GM19372 (cell line): ENCODE measurements around the gene RPLP2.

Experiments
- ATAC-seq: cut with Tn5 transposase; IDR thresholded peaks from one replicate; pipeline ENCODE4 v1.9.1; 2021; ENCODE audit warnings: mild to moderate bottlenecking, low read depth, moderate library complexity; ENCODE audit not compliant: unreplicated experiment

The RPLP2 gene

GRCh38 chr11:833114-833791 lies 23.5 kb downstream of the RPLP2 start:
- ATAC-seq, result peak; percentile 8

GRCh38 chr11:833849-834311 lies 24.1 kb downstream of the RPLP2 start:
- no peak for ATAC-seq

- no peak for ATAC-seq
Observed at GRCh38 chr11:834371-835316, 24.9 kb downstream of the RPLP2 start.

- no peak for ATAC-seq
Observed at GRCh38 chr11:836274-836673, 26.5 kb downstream of the RPLP2 start.

- ATAC-seq, result no peak
Observed at GRCh38 chr11:836700-837099, 26.9 kb downstream of the RPLP2 start.

GRCh38 chr11:837189-837989 lies 27.6 kb downstream of the RPLP2 start:
- ATAC-seq, result no peak

GRCh38 chr11:837990-838307 lies 28.2 kb downstream of the RPLP2 start:
- no peak for ATAC-seq

GRCh38 chr11:838441-839279 lies 28.9 kb downstream of the RPLP2 start:
- no peak for ATAC-seq

- ATAC-seq, result no peak
Observed at GRCh38 chr11:839280-839623, 29.5 kb downstream of the RPLP2 start.

GRCh38 chr11:839875-840617 lies 30.3 kb downstream of the RPLP2 start:
- no peak for ATAC-seq

- ATAC-seq, result peak; percentile 31
Observed at GRCh38 chr11:841981-842369, 32.2 kb downstream of the RPLP2 start.

GRCh38 chr11:842370-843002 lies 32.7 kb downstream of the RPLP2 start, which contains the start of the genes POLR2L and TSPAN4:
Gene POLR2L (minus strand): TSS chr11:842529. CDS start chr11:842508, 21 bp downstream.
Gene TSPAN4 (plus strand): TSS chr11:842852. CDS start chr11:850305, 7,453 bp downstream.
- peak; percentile 63 for ATAC-seq

GRCh38 chr11:843086-843734 lies 33.4 kb downstream of the RPLP2 start:
- ATAC-seq, result no peak

GRCh38 chr11:843818-844692 lies 34.3 kb downstream of the RPLP2 start:
- no peak for ATAC-seq

GRCh38 chr11:844693-845644 lies 35.2 kb downstream of the RPLP2 start:
- ATAC-seq, result no peak

- no peak for ATAC-seq
Observed at GRCh38 chr11:845872-846495, 36.2 kb downstream of the RPLP2 start.
